Neural cell (in vitro differentiated cells): ENCODE measurements around the gene LFNG. TPM values are rescaled to one million over a fixed set of nuclear protein-coding genes. Genes with fewer than 3 reads are reported as not detected.

Experiments
- H2AFZ ChIP-seq: fragments of 200-600, 300-800 bp; sonication (generic), shearing (Covaris generic); 2 replicates; pipeline ENCODE4 v1.6.0; 2014; ENCODE audit warnings: low read depth, mild to moderate bottlenecking, antibody characterized with exemption, low read length, moderate library complexity
- H3F3A ChIP-seq: fragments of 200-600 bp; shearing (Covaris generic); 2 replicates; pipeline ENCODE4 v1.6.1; 2016; ENCODE audit warnings: mild to moderate bottlenecking, moderate library complexity, mixed read lengths, antibody characterized with exemption, low read length; ENCODE audit not compliant: insufficient read depth, poor library complexity, severe bottlenecking
- H3K27ac ChIP-seq: fragments of 200-600, 300-800 bp; sonication (generic), shearing (Covaris generic); 2 replicates; pipeline ENCODE4 v1.5.1; 2014; ENCODE audit warnings: mild to moderate bottlenecking, low read length, moderate library complexity
- H3K27me3 ChIP-seq: fragments of 300-800, 200-600 bp; sonication (generic), shearing (Covaris generic); 2 replicates; pipeline ENCODE4 v1.6.0; 2014; ENCODE audit warnings: mild to moderate bottlenecking, low read depth, low read length, moderate library complexity; ENCODE audit not compliant: insufficient read depth
- H3K36me3 ChIP-seq: fragments of 300-800, 200-600 bp; sonication (generic), shearing (Covaris generic); 2 replicates; pipeline ENCODE4 v1.5.1; 2014; ENCODE audit warnings: mild to moderate bottlenecking, antibody characterized with exemption, low read length, moderate library complexity; ENCODE audit not compliant: insufficient read depth
- H3K4me2 ChIP-seq: fragments of 300-800, 200-600 bp; sonication (generic), shearing (Covaris generic); 2 replicates; pipeline ENCODE4 v1.6.0; 2014; ENCODE audit warnings: mild to moderate bottlenecking, low read length
- H3K4me3 ChIP-seq: fragments of 300-800, 200-600 bp; sonication (generic), shearing (Covaris generic); 2 replicates; pipeline ENCODE4 v1.5.1; 2014; ENCODE audit warnings: mild to moderate bottlenecking, low read length, moderate library complexity
- H3K79me2 ChIP-seq: fragments of 200-600 bp; shearing (Covaris generic); replicated peaks from 2 replicates; pipeline ENCODE4 v1.6.0; 2014; ENCODE audit warnings: mild to moderate bottlenecking, low read length, moderate library complexity; ENCODE audit not compliant: insufficient read depth
- H3K9ac ChIP-seq: fragments of 300-800, 200-600 bp; sonication (generic), shearing (Covaris generic); 2 replicates; pipeline ENCODE4 v1.6.1; 2016; ENCODE audit warnings: mild to moderate bottlenecking, low read length, mixed read lengths
- H3K9me2 ChIP-seq: fragments of 200-600 bp; shearing (Covaris generic); 2 replicates; pipeline ENCODE4 v1.6.1; 2016; ENCODE audit warnings: mild to moderate bottlenecking, low read length, mixed read lengths; ENCODE audit not compliant: insufficient read depth
- H3K9me3 ChIP-seq: fragments of 200-600, 300-800 bp; sonication (generic), shearing (Covaris generic); 2 replicates; pipeline ENCODE4 v1.6.1; 2016; ENCODE audit warnings: mild to moderate bottlenecking, mixed run types, low read length, moderate library complexity, mixed read lengths
- H4K20me1 ChIP-seq: fragments of 200-600 bp; shearing (Covaris generic); 2 replicates; pipeline ENCODE4 v1.6.1; 2016; ENCODE audit warnings: mild to moderate bottlenecking, mixed run types; ENCODE audit not compliant: insufficient read depth
- CTCF ChIP-seq: fragments of 450-650 bp; IDR thresholded peaks from 2 replicates; pipeline ENCODE4 v1.5.1; 2014; ENCODE audit warnings: antibody characterized with exemption, mild to moderate bottlenecking, moderate library complexity; ENCODE audit not compliant: poor library complexity, severe bottlenecking
- EP300 ChIP-seq: fragments of 450-650 bp; conservative IDR thresholded peaks from 2 replicates; pipeline ENCODE4 v1.6.1; 2014; ENCODE audit warnings: antibody characterized with exemption, mild to moderate bottlenecking, moderate library complexity; ENCODE audit not compliant: poor library complexity, severe bottlenecking
- EZH2 ChIP-seq: fragments of 200-600, 300-800 bp; shearing (Covaris generic), sonication (generic); IDR thresholded peaks from 2 replicates; pipeline ENCODE4 v1.6.1; 2014; ENCODE audit warnings: antibody characterized with exemption, low read length, borderline replicate concordance, mild to moderate bottlenecking; ENCODE audit not compliant: insufficient read depth, poor library complexity, severe bottlenecking
- MXI1 ChIP-seq: fragments of 450-650 bp; conservative IDR thresholded peaks from 2 replicates; pipeline ENCODE4 v1.6.1; 2014; ENCODE audit warnings: antibody characterized with exemption, mild to moderate bottlenecking; ENCODE audit not compliant: poor library complexity, severe bottlenecking
- POLR2AphosphoS5 ChIP-seq: IDR thresholded peaks from 2 replicates; pipeline ENCODE4 v1.6.1; 2012
- RAD21 ChIP-seq: fragments of 450-650 bp; conservative IDR thresholded peaks from 2 replicates; pipeline ENCODE4 v1.6.1; 2014; ENCODE audit warnings: antibody characterized with exemption, mild to moderate bottlenecking, moderate library complexity
- SMC3 ChIP-seq: fragments of 450-650 bp; conservative IDR thresholded peaks from 2 replicates; pipeline ENCODE4 v1.6.1; 2014; ENCODE audit warnings: antibody characterized with exemption, mild to moderate bottlenecking, moderate library complexity; ENCODE audit not compliant: poor library complexity
- TAF1 ChIP-seq: IDR thresholded peaks from 2 replicates; pipeline ENCODE4 v1.6.1; 2012; ENCODE audit warnings: low read depth
- polyA plus RNA-seq: library from polyadenylated mRNA; depleted of rRNA; stranded (reverse); fragments of >200 nt; gene quantifications from 2 replicates; pipeline ENCODE4 v1.2.3, GENCODE V29; 2014
- TF ChIP-seq, protein P1 (sequence below): IDR thresholded peaks from 2 replicates; pipeline ENCODE4 v1.6.1; 2012; ENCODE audit warnings: borderline replicate concordance

LFNG gene
- polyA plus RNA-seq, 1 donor from 2014 or later: 0.30 TPM

- Histone ChIP-seq H3K27ac (no peak overlapping the region), H3K9me2 (no peaks in the 10 kb centered on the region), H3F3A (no peaks in the 10 kb centered on the region), H2AFZ (no peak overlapping the region), H3K27me3 (no peaks in the 10 kb centered on the region), H3K4me3 (no peak overlapping the region), H3K36me3 (no peaks in the 10 kb centered on the region), H3K9ac (no peak overlapping the region), H3K9me3 (no peaks in the 10 kb centered on the region), H4K20me1 (no peaks in the 10 kb centered on the region), H3K4me2 (no peak overlapping the region), H3K79me2 (no peaks in the 10 kb centered on the region)
- TF ChIP-seq TAF1: no peak
- TF ChIP-seq MXI1: no peak
- TF ChIP-seq CTCF: no peak
- TF ChIP-seq EZH2: no peak
- TF ChIP-seq RAD21: no peak
- TF ChIP-seq, protein P1, sequence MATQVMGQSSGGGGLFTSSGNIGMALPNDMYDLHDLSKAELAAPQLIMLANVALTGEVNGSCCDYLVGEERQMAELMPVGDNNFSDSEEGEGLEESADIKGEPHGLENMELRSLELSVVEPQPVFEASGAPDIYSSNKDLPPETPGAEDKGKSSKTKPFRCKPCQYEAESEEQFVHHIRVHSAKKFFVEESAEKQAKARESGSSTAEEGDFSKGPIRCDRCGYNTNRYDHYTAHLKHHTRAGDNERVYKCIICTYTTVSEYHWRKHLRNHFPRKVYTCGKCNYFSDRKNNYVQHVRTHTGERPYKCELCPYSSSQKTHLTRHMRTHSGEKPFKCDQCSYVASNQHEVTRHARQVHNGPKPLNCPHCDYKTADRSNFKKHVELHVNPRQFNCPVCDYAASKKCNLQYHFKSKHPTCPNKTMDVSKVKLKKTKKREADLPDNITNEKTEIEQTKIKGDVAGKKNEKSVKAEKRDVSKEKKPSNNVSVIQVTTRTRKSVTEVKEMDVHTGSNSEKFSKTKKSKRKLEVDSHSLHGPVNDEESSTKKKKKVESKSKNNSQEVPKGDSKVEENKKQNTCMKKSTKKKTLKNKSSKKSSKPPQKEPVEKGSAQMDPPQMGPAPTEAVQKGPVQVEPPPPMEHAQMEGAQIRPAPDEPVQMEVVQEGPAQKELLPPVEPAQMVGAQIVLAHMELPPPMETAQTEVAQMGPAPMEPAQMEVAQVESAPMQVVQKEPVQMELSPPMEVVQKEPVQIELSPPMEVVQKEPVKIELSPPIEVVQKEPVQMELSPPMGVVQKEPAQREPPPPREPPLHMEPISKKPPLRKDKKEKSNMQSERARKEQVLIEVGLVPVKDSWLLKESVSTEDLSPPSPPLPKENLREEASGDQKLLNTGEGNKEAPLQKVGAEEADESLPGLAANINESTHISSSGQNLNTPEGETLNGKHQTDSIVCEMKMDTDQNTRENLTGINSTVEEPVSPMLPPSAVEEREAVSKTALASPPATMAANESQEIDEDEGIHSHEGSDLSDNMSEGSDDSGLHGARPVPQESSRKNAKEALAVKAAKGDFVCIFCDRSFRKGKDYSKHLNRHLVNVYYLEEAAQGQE: no peak
- TF ChIP-seq POLR2AphosphoS5: no peak
Observed at GRCh38 chr7:2497500-2498336, 21.9 kb upstream of the LFNG start.

DNA sequence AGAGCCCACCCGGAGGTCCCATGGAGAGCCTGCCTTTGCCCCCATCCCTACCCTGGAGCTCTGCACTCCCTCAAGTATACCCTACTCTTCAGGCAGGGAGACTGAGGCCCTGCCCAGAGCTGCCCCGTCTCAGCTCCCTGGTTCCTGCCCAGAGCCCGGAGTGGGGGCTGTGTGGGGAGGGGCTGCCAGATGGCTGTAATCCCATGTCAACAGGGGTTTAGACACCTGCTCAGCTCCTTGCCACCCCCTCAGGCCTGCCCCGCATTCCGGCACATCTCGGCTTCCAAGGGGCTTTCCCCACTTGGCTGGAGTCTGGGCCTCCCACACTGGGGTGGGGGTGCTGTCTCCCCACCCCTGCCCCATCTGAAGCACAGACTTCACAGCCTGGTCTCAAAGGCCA lies 20.9 kb upstream of the LFNG start:
- no peaks in the 10 kb centered on the region for H3K36me3 ChIP-seq
- no peaks in the 10 kb centered on the region for H4K20me1 ChIP-seq
- no peak overlapping the region for H3K4me3 ChIP-seq
- H3K27ac ChIP-seq: no peak overlapping the region
- H3K27me3 ChIP-seq: no peaks in the 10 kb centered on the region
- no peak overlapping the region for H2AFZ ChIP-seq
- TF ChIP-seq POLR2AphosphoS5 (no peak), EZH2 (no peak)
- no peaks in the 10 kb centered on the region for H3K9me2 ChIP-seq
- no peak overlapping the region for H3K4me2 ChIP-seq
- no peak overlapping the region for H3K9ac ChIP-seq
- H3K9me3 ChIP-seq: no peaks in the 10 kb centered on the region
- no peaks in the 10 kb centered on the region for H3F3A ChIP-seq
- H3K79me2 ChIP-seq: no peaks in the 10 kb centered on the region

- H3K9me3 ChIP-seq: no peaks in the 10 kb centered on the region
- no peak overlapping the region for H3K4me3 ChIP-seq
- no peaks in the 10 kb centered on the region for H3K9me2 ChIP-seq
- no peaks in the 10 kb centered on the region for H3K27me3 ChIP-seq
- no peaks in the 10 kb centered on the region for H3F3A ChIP-seq
- H3K9ac ChIP-seq: no peak overlapping the region
- H3K79me2 ChIP-seq: no peaks in the 10 kb centered on the region
- no peak overlapping the region for H2AFZ ChIP-seq
- no peak overlapping the region for H3K4me2 ChIP-seq
- no peaks in the 10 kb centered on the region for H3K36me3 ChIP-seq
- H4K20me1 ChIP-seq: no peaks in the 10 kb centered on the region
- H3K27ac ChIP-seq: no peak overlapping the region
- TF ChIP-seq, protein P1: no peak
- no peak for TF ChIP-seq EZH2
- TF ChIP-seq RAD21: no peak
- no peak for TF ChIP-seq EP300
- TF ChIP-seq MXI1: no peak
- no peak for TF ChIP-seq SMC3
- TF ChIP-seq CTCF: no peak
- no peak for TF ChIP-seq POLR2AphosphoS5
- TF ChIP-seq TAF1: no peak
Observed at GRCh38 chr7:2499181-2499580, 20.4 kb upstream of the LFNG start.
